Ureter (tissue), 1 donor: ENCODE measurements around the gene SERPINA9. TPM values are rescaled to one million over a fixed set of nuclear protein-coding genes. Genes with fewer than 3 reads are reported as not detected.
"Not testable (repeated sequence)": the region's sequence is repeated elsewhere in the genome, so short reads cannot be mapped to it uniquely, and the experiment has no call there.

Experiments used
- DNase-seq: peaks from one replicate; pipeline ENCODE4 v3.0.0-alpha.2; 2020; ENCODE audit warnings: low spot score
- total RNA-seq: library from RNA; stranded (reverse); gene quantifications from one replicate; pipeline ENCODE4 v1.2.4, GENCODE V29; 2023
- donor health status: DM: yes; HTN: yes; CAD: no.

SERPINA9 gene
- total RNA-seq, 1 donor from 2014 or later, result not detected

GRCh38 chr14:94486883-94487282 lies 10.9 kb upstream of the SERPINA9 start:
- DNase-seq, result no peak

GRCh38 chr14:94485944-94486841 lies 10.2 kb upstream of the SERPINA9 start:
- DNase-seq, result no peak

- no peak for DNase-seq
Measured at GRCh38 chr14:94484481-94484880, 8.5 kb upstream of the SERPINA9 start.

GRCh38 chr14:94483729-94484275 lies 7.8 kb upstream of the SERPINA9 start:
- no peak for DNase-seq

- no peak for DNase-seq
Measured at GRCh38 chr14:94483071-94483451, 7.1 kb upstream of the SERPINA9 start.

- DNase-seq, result not testable (repeated sequence)
Measured at GRCh38 chr14:94482132-94483070, 6.4 kb upstream of the SERPINA9 start.

GRCh38 chr14:94481468-94482131 lies 5.6 kb upstream of the SERPINA9 start:
- no peak for DNase-seq

- no peak for DNase-seq
Measured at GRCh38 chr14:94480809-94481208, 4.8 kb upstream of the SERPINA9 start.

- DNase-seq, result no peak
Measured at GRCh38 chr14:94478420-94478819, 2.4 kb upstream of the SERPINA9 start.

- no peak for DNase-seq
Measured at GRCh38 chr14:94474581-94475031, 1.4 kb downstream of the SERPINA9 start.

- DNase-seq, result no peak
Measured at GRCh38 chr14:94473666-94474410, 2.2 kb downstream of the SERPINA9 start.

GRCh38 chr14:94472842-94473241 lies 3.2 kb downstream of the SERPINA9 start:
- no peak for DNase-seq

GRCh38 chr14:94471045-94471444 lies 5.0 kb downstream of the SERPINA9 start:
- no peak for DNase-seq

GRCh38 chr14:94470311-94470710 lies 5.7 kb downstream of the SERPINA9 start:
- no peak for DNase-seq

GRCh38 chr14:94469261-94469660 lies 6.7 kb downstream of the SERPINA9 start:
- DNase-seq, result no peak

GRCh38 chr14:94467728-94468520 lies 8.1 kb downstream of the SERPINA9 start:
- no peak for DNase-seq

GRCh38 chr14:94466706-94467370 lies 9.2 kb downstream of the SERPINA9 start:
- no peak for DNase-seq

- no peak for DNase-seq
Measured at GRCh38 chr14:94465042-94465441, 11.0 kb downstream of the SERPINA9 start.

GRCh38 chr14:94464290-94464689 lies 11.7 kb downstream of the SERPINA9 start:
- no peak for DNase-seq
